GM19395 (cell line): ENCODE data around the gene KRTAP1-5.
"Not testable (repeated sequence)": the region's sequence is repeated elsewhere in the genome, so short reads cannot be mapped to it uniquely, and the experiment has no call there.

Source experiments
- ATAC-seq: cut with Tn5 transposase; IDR thresholded peaks from one replicate; pipeline ENCODE4 v1.9.1; 2021; ENCODE audit warnings: mild to moderate bottlenecking, moderate library complexity; ENCODE audit not compliant: unreplicated experiment

Gene KRTAP1-5

DNA sequence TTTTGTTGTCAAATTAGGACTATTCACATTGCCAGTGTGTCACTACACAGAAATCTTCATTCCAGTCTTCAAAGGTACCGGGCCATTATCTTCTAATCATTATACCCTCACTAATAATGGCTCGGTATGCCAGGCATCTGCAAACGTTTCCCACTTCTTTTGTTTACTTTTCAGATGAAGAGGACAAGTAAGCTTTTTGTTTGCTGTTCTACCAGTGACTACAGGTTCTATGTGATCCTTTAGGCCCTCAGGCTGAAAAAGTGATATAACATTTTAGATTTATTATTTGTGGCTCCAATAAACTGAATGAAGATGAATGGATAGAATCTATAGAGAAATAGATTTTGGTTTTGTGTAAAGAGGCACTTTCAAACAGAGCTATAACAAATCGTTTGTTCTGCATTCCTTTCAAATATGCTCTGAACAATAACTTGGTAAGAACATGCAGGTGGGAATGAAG lies 17.7 kb downstream of the KRTAP1-5 start:
- ATAC-seq: no peak

- ATAC-seq: no peak
Measured at GRCh38 chr17:41008811-41009210, 18.2 kb downstream of the KRTAP1-5 start, which contains the start of gene KRTAP3-1. Gene KRTAP3-1 (minus strand): TSS chr17:41009128. CDS start chr17:41009074, 54 bp downstream.

GRCh38 chr17:41004397-41004796 lies 22.6 kb downstream of the KRTAP1-5 start:
- ATAC-seq: no peak

GRCh38 chr17:41003926-41004325 lies 23.1 kb downstream of the KRTAP1-5 start:
- ATAC-seq: no peak

DNA sequence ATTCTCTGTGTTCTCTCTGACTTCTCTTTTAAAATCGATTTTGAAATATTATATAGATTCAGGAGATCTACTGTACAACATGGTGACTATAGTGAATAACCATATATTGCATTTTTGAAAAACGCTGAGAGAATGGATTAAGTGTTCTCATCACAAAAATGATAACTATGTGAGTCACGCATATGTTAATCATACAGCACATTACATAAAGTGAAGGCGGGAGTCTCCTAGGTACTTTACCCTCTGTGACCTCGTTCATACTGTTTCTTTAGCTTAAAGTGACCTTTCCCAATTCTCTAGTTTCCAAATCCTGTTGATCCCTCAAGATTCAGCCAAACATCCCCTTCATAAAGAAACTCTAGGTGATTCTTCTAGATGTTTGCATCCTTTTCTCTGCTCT lies 24.2 kb downstream of the KRTAP1-5 start:
- ATAC-seq: no peak

- no peak for ATAC-seq
Measured at GRCh38 chr17:41001795-41002194, 25.2 kb downstream of the KRTAP1-5 start.

DNA sequence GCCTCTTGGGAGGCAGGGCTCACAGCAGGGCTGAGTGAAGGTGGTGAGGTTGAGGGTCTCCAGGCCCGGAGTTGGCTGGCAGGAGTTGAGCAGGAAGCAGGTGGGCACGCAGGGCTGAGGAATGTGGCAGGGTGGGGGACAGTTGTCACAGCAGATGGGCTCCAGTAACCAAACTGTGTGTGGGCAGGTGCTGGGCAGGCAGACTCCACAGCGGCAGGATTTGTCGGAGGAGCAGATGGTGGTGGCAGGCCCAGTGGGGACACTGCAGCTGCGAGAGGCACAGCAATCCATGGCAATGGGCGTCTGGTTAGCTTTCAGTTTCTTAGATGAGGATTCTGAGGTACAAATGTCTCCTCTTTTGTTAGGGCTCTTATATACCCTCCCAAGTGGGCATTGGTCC lies 27.4 kb downstream of the KRTAP1-5 start, which contains the start of gene KRTAP3-2:
KRTAP3-2 (minus strand) TSS at position 344 of the 400 bp plus-strand sequence; CDS start at position 291, 53 bp downstream.
- ATAC-seq: not testable (repeated sequence)

DNA sequence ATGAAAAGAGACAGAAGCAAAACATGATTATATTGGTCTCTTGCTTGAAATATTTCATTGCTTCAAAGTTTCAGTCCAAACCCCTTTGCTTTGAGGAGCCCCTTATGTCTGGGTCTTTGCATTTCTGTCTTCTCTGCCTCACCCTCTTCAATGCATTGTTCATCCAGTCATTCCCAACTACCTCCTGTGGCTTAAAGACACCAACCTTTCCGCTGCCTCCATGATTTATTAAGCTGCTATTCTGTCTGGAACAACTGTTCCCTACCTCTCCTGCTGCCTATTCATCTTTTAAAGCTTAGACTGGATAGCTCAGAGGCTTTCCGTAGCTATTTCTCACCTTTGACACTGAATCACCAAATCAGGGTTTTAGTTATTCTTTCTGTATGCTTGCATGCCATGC lies 29.6 kb downstream of the KRTAP1-5 start:
- no peak for ATAC-seq

- no peak for ATAC-seq
Measured at GRCh38 chr17:40996829-40997228, 30.2 kb downstream of the KRTAP1-5 start.

DNA sequence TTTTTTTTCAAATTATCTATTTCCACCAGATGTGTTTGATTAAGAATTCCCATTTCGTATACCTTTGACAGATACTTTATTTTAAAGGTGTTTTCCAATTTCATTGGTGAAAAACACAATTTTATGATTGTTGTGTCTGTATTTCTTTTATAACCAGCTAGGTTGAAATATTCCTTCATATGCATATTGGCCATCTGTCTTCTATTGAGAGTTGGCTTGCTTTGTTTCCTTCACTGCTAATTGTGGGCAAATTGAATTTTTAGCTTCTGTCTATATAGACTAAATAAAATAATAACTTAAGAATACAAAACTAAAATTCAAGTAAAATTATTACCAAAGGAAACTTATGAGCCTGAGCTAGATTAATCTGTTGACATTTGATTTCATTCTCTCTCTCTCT lies 31.9 kb downstream of the KRTAP1-5 start:
- ATAC-seq: no peak

- no peak for ATAC-seq
Measured at GRCh38 chr17:40993839-40994238, 33.2 kb downstream of the KRTAP1-5 start, which contains the start of gene KRTAP3-3. Gene KRTAP3-3 (minus strand): TSS chr17:40994164. CDS start chr17:40994097, 67 bp downstream.

GRCh38 chr17:40993084-40993483 lies 33.9 kb downstream of the KRTAP1-5 start:
- no peak for ATAC-seq

DNA sequence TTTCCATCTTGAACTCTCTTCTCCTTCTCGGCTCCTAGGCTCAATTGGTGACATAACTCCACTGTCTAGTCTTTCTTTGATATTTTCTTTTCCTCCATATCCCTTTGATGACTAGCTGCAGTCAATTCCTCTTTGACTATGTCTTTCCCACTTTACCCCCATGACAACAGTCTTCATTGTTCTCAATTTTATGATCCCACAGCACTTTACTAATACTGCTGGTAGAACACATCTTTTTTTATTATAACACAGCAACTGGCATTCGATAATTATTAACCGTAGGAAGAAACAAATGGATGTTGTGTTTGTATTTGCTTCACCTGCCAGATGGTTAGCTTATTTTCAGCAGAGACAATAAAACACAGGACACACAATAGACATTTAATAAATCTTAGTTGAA lies 34.3 kb downstream of the KRTAP1-5 start:
- ATAC-seq: no peak

DNA sequence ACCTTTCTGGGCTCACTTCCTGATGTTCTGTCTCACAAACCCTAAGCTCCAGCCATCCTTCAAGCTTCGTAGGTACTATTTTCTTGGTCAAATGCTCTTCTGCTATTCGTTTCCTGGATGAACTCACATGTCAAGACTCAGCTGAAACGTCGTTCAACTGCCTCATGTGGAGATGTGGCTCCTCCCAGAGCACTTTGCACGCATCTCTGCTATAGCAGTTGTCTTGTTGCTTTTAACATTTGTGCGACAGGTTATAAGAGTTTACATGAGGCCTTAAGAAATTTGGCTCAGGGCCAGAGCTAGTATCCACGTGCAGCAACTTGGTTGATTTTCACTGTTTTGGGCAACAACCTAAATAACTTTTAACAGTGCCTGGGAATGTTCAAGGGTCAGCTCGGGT lies 40.1 kb downstream of the KRTAP1-5 start:
- ATAC-seq: no peak

DNA sequence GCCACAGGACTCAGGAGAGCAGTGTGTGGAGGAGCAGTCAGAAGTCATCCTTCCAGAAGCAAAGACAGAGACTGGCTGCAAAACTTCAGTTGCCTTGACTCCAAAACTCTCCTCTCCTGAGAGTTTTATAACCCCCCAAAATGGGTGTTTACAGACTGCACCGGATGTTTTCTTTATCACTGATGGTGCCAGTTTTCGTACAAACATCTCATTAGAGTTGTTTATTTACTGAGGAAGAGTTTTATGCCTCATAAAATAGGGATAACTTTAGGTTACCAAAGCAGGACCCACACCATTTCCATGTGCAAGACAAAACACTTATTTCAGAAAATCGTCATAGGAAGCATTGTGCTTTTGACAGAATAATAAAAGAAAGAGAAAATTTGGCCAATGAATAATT lies 42.8 kb downstream of the KRTAP1-5 start, which contains the start of gene KRT40:
KRT40 (minus strand) TSS at position 101 of the 400 bp plus-strand sequence; CDS start at position 48, 53 bp downstream.
- ATAC-seq: no peak

DNA sequence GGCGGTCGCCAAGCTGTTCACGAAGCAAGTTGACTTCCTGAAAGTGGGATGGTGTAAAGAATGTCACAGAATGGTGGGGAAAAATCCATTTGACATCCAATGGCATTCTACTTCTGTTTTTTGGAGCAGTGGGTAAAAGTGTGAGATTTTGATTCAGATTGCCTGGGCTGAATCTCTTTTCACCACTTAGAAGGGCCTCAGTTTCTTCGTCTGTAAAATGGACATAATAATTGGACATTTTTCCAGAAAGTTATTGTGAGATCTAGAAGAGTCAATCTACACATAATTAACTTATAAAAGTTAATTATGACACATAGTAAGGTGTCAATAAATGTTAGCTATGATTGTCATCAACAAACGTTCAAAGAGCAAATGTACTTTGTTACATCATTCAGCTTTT lies 45.9 kb downstream of the KRTAP1-5 start:
- no peak for ATAC-seq

- ATAC-seq: no peak
Measured at GRCh38 chr17:40980596-40980995, 46.4 kb downstream of the KRTAP1-5 start.

- ATAC-seq: no peak
Measured at GRCh38 chr17:40980117-40980516, 46.9 kb downstream of the KRTAP1-5 start.

GRCh38 chr17:40978575-40979151 lies 48.3 kb downstream of the KRTAP1-5 start:
- ATAC-seq: no peak
